CD4-positive, alpha-beta T cell treated with Interleukin-17A for 1 hour (primary cell): ENCODE results near the gene RAPH1.

Source experiments
- DNase-seq: peaks from one replicate; pipeline ENCODE4 v3.0.0-alpha.2; 2020

RAPH1 gene

DNA sequence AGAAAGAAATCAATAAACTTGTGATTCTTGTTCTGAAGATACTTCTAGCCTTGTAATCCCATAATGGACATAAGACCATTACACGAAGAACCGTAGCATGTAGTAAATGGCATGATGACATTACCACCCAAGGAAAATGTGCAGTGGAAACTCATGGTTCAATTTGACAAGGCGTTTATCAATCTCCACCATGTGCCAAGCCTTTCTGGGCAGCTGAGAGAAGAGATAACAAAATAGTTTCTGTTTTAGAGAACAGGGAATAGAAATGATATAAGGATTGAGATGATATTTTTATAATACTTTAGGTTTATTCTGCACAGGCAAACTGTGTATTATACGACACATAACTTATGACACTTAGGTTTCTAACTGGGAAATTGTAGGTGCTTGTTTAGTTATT is 187.7 kb downstream of the RAPH1 start:
- no peak for DNase-seq

- DNase-seq, result no peak
Measured at GRCh38 chr2:203346612-203347011, 188.5 kb downstream of the RAPH1 start.

- no peak for DNase-seq
Measured at GRCh38 chr2:203344667-203345066, 190.4 kb downstream of the RAPH1 start.
